OCI-LY7 (cell line): ENCODE data around the gene PRR12. TPM values are rescaled to one million over a fixed set of nuclear protein-coding genes. Genes with fewer than 3 reads are reported as not detected.

Source experiments
- BruUV-seq: library from RNA; stranded (reverse); fragments of 400-500 nt; replicated peaks from 2 replicates; lab custom pipeline; 2021; lab: Mats Ljungman, UMichigan
- CTCF ChIA-PET: fragments of 300-600 bp; sonication (Branson Sonifier 250); formaldehyde crosslinking; loops from one replicate; lab custom pipeline; 2022; ENCODE audit warnings: antibody characterized with exemption; ENCODE audit not compliant: unreplicated experiment; lab: Charles Lee
- POLR2A ChIA-PET: fragments of 300-600 bp; sonication (Branson Sonifier 250); formaldehyde crosslinking; loops from one replicate; lab custom pipeline; 2022; ENCODE audit warnings: antibody characterized with exemption; lab: Charles Lee
- DNase-seq: peaks from one replicate; pipeline ENCODE4 v3.0.0-alpha.2; 2015; ENCODE audit warnings: low spot score
- H2AFZ ChIP-seq: fragments of 200-600 bp; sonication (generic), shearing (Covaris generic); 2 replicates; pipeline ENCODE4 v1.6.1; 2014; ENCODE audit warnings: mild to moderate bottlenecking, antibody characterized with exemption, low read length, moderate library complexity
- H3K27ac ChIP-seq: fragments of 200-600 bp; sonication (generic); 2 replicates; pipeline ENCODE4 v1.5.1; 2014; ENCODE audit warnings: mixed run types, low read depth, mild to moderate bottlenecking, moderate library complexity, low read length, inconsistent platforms; ENCODE audit not compliant: poor library complexity, severe bottlenecking
- H3K36me3 ChIP-seq: fragments of 200-600 bp; sonication (generic); 2 replicates; pipeline ENCODE4 v1.6.1; 2014; ENCODE audit warnings: mild to moderate bottlenecking, antibody characterized with exemption, low read length, moderate library complexity, mixed read lengths; ENCODE audit not compliant: insufficient read depth
- H3K4me1 ChIP-seq: fragments of 200-600 bp; sonication (generic); 2 replicates; pipeline ENCODE4 v1.5.1; 2014; ENCODE audit warnings: mild to moderate bottlenecking, low read length; ENCODE audit not compliant: insufficient read depth, poor library complexity, severe bottlenecking
- H3K4me2 ChIP-seq: fragments of 200-600 bp; sonication (generic); 2 replicates; pipeline ENCODE4 v1.6.1; 2014; ENCODE audit warnings: mild to moderate bottlenecking, low read length
- H3K4me3 ChIP-seq: fragments of 200-600 bp; sonication (generic); 2 replicates; pipeline ENCODE4 v1.5.1; 2014; ENCODE audit warnings: mild to moderate bottlenecking, low read depth, low read length; ENCODE audit not compliant: poor library complexity, severe bottlenecking
- H3K79me2 ChIP-seq: fragments of 200-600 bp; sonication (generic); 2 replicates; pipeline ENCODE4 v1.6.1; 2016; ENCODE audit warnings: low read depth, mild to moderate bottlenecking, low read length, moderate library complexity, mixed read lengths; ENCODE audit not compliant: insufficient read depth
- H3K9me2 ChIP-seq: fragments of 200-600 bp; sonication (generic); 2 replicates; pipeline ENCODE4 v1.6.1; 2016; ENCODE audit warnings: mild to moderate bottlenecking, low read length, mixed read lengths; ENCODE audit not compliant: insufficient read depth
- H3K9me3 ChIP-seq: fragments of 200-600 bp; sonication (generic); 2 replicates; pipeline ENCODE4 v1.6.1; 2014; ENCODE audit warnings: mild to moderate bottlenecking, mixed run types, low read length, mixed read lengths
- H4K20me1 ChIP-seq: fragments of 200-600 bp; sonication (generic); 2 replicates; pipeline ENCODE4 v1.6.1; 2014; ENCODE audit warnings: mild to moderate bottlenecking, antibody characterized with exemption, low read length, moderate library complexity, mixed read lengths; ENCODE audit not compliant: insufficient read depth
- CTCF ChIP-seq: fragments of 200-600 bp; sonication (generic); conservative IDR thresholded peaks from 2 replicates; pipeline ENCODE4 v1.5.1; 2014; ENCODE audit warnings: mild to moderate bottlenecking, antibody characterized with exemption, low read length, moderate library complexity, mixed read lengths
- EZH2phosphoT487 ChIP-seq: fragments of 200-600 bp; sonication (generic); IDR thresholded peaks from 2 replicates; pipeline ENCODE4 v1.6.1; 2018; ENCODE audit warnings: low read depth, borderline replicate concordance, mild to moderate bottlenecking, mixed run types, antibody characterized with exemption, low read length, moderate library complexity, mixed read lengths
- intact Hi-C: fragments of 100-400 bp; cut with micrococcal nuclease; formaldehyde crosslinking; loops from one replicate; pipeline ENCODE4 v1.10.0; 2022; ENCODE audit not compliant: unreplicated experiment
- total RNA-seq, 2 experiments: library from RNA; depleted of rRNA in 1 of 2; stranded (reverse); fragments of >200 nt in 1 of 2; shearing (Covaris generic) in 1 of 2; gene quantifications; 2 replicates each; pipeline ENCODE4 v1.2.3, GENCODE V29; 2014 to 2022

Gene PRR12
- total RNA-seq, 2 experiments from 2014 or later: 6.5 to 32.8 TPM

DNA sequence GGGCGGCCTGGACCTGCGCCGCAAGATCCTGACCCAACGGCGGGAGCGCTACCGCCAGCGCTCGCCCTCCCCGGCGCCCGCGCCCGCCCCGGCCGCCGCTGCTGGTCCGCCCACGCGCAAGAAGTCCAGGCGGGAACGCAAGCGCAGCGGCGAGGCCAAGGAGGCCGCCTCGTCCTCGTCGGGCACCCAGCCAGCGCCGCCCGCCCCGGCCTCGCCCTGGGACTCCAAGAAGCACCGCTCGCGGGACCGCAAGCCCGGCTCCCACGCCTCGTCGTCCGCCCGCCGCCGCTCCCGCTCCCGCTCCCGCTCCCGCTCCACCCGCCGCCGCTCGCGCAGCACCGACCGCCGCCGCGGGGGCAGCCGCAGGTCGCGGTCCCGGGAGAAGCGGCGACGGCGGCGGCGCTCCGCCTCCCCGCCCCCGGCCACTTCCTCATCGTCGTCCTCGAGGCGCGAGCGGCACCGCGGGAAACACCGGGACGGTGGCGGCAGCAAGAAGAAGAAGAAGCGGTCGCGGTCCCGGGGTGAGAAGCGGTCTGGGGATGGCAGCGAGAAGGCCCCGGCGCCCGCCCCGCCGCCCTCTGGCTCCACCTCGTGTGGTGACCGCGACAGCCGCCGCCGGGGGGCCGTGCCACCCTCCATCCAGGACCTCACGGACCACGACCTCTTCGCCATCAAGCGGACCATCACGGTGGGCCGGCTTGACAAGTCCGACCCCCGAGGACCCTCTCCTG is 61.0 kb downstream of the PRR12 start:
- intact Hi-C loops: no loop called here
- ChIA-PET CTCF (no interaction called here), POLR2A (no interaction called here)
- no peak overlapping the region for H2AFZ ChIP-seq
- no peak overlapping the region for H3K4me2 ChIP-seq
- no peak for TF ChIP-seq CTCF
- no peak for TF ChIP-seq EZH2phosphoT487
- H3K4me3 ChIP-seq: no peak overlapping the region
- H3K36me3 ChIP-seq: peaks cover 81% of the 10 kb centered on the region
- BruUV-seq: no TSS peak
- no peaks in the 10 kb centered on the region for H4K20me1 ChIP-seq
- H3K27ac ChIP-seq: no peak overlapping the region
- H3K9me3 ChIP-seq: no peaks in the 10 kb centered on the region
- no peaks in the 10 kb centered on the region for H3K79me2 ChIP-seq
- no peak for DNase-seq
- H3K4me1 ChIP-seq: no peaks in the 10 kb centered on the region
- no peaks in the 10 kb centered on the region for H3K9me2 ChIP-seq

DNA sequence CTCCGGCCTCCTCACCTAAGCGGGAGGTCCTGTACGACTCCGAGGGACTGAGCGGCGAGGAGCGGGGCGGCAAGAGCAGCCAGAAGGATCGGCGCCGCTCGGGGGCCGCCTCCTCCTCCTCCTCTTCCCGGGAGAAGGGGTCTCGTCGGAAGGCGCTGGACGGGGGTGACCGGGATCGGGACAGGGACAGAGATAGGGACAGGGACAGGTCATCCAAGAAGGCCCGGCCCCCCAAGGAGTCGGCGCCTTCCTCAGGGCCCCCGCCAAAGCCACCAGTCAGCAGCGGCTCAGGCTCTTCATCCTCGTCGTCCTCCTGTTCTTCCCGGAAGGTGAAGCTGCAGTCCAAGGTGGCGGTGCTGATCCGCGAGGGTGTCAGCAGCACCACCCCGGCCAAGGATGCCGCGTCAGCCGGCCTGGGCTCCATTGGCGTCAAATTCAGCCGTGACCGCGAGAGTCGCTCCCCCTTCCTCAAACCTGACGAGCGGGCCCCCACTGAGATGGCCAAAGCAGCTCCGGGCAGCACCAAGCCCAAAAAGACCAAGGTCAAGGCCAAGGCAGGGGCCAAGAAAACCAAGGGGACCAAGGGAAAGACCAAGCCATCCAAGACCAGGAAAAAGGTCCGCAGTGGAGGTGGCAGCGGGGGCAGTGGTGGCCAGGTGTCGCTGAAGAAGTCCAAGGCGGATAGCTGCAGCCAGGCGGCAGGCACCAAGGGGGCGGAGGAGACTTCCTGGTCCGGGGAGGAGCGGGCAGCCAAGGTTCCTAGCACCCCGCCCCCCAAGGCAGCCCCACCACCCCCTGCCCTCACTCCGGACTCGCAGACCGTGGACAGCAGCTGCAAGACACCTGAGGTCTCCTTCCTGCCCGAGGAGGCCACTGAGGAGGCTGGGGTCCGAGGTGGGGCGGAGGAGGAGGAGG is 61.8 kb downstream of the PRR12 start:
- TF ChIP-seq EZH2phosphoT487 (no peak), CTCF (no peak)
- no peak overlapping the region for H3K4me3 ChIP-seq
- H3K9me3 ChIP-seq: no peaks in the 10 kb centered on the region
- H3K36me3 ChIP-seq: peaks cover 78% of the 10 kb centered on the region
- no TSS peak for BruUV-seq
- no peaks in the 10 kb centered on the region for H3K79me2 ChIP-seq
- H3K4me1 ChIP-seq: no peaks in the 10 kb centered on the region
- DNase-seq: no peak
- H4K20me1 ChIP-seq: no peaks in the 10 kb centered on the region
- intact Hi-C loops: no loop called here
- H3K27ac ChIP-seq: no peak overlapping the region
- H3K4me2 ChIP-seq: no peak overlapping the region
- H2AFZ ChIP-seq: no peak overlapping the region
- POLR2A ChIA-PET: no interaction called here
- CTCF ChIA-PET: no interaction called here
- H3K9me2 ChIP-seq: no peaks in the 10 kb centered on the region
